Omental fat pad (tissue), 4 donors: Measurements from ENCODE around the gene AOC2. TPM values are rescaled to one million over a fixed set of nuclear protein-coding genes. Genes with fewer than 3 reads are reported as not detected.
A peak's percentile ranks its signal among the peaks of the same experiment; 100 is the strongest.

Source experiments
- ATAC-seq: fragments of 150-250 bp; one replicate; pipeline ENCODE4 v1.9.1; 2016; ENCODE audit warnings: mild to moderate bottlenecking, moderate library complexity; ENCODE audit not compliant: low FRiP score
- DNase-seq: peaks from one replicate; pipeline ENCODE4 v3.0.0-alpha.2; 2019; ENCODE audit warnings: low spot score
- total RNA-seq, 4 donors: library from RNA; depleted of rRNA; stranded (reverse); fragments of >200 nt; gene quantifications; one replicate each; pipeline ENCODE4 v1.1.0, GENCODE V29; 2016
- TF ChIP-seq, protein P1 (sequence below), 3 donors: fragments of 450-650 bp; IDR thresholded peaks; one replicate each; pipeline ENCODE4 v1.5.1; 2016 to 2017; ENCODE audit warnings: antibody characterized with exemption in 3 of 3, mild to moderate bottlenecking in 3 of 3, moderate library complexity in 2 of 3

Gene AOC2
- total RNA-seq, 4 donors from 2014 or later, result 3.2 to 12.5 (median 5.4) TPM

- TF ChIP-seq, protein P1, sequence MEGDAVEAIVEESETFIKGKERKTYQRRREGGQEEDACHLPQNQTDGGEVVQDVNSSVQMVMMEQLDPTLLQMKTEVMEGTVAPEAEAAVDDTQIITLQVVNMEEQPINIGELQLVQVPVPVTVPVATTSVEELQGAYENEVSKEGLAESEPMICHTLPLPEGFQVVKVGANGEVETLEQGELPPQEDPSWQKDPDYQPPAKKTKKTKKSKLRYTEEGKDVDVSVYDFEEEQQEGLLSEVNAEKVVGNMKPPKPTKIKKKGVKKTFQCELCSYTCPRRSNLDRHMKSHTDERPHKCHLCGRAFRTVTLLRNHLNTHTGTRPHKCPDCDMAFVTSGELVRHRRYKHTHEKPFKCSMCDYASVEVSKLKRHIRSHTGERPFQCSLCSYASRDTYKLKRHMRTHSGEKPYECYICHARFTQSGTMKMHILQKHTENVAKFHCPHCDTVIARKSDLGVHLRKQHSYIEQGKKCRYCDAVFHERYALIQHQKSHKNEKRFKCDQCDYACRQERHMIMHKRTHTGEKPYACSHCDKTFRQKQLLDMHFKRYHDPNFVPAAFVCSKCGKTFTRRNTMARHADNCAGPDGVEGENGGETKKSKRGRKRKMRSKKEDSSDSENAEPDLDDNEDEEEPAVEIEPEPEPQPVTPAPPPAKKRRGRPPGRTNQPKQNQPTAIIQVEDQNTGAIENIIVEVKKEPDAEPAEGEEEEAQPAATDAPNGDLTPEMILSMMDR (IDR thresholded peaks at IDR 0.05), result no peak
- ATAC-seq (no peak), DNase-seq (no peak)
These were observed 1.2 kb downstream of the AOC2 start for GRCh38 chr17:42845556-42845917.

DNA sequence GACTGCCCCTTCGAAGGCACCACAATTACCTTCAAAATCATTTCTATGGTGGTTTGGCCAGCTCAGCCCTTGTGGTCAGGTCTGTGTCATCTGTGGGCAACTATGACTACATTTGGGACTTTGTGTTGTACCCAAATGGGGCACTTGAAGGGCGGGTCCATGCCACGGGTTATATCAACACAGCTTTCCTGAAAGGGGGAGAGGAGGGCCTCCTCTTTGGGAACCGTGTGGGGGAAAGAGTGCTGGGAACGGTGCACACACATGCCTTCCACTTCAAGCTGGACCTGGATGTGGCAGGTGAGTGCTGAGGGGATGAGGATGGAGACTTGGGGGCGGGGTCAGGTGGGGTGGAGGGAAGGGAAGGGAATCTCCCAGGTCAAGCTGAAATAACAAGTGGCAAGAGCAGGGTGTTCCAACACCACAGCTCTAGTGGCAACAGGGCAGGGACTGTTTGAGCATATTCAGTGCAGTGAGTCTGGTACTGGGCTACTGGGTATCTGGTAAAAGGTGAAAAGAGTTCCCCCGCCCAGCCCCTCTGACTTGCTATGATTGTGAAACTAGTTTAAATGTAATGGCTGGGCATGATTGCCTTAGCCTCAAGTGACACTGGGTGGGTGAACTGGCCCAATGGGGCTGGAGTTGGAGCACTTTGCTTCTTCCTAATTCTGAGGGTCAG lies 1.7 kb downstream of the AOC2 start:
- TF ChIP-seq, protein P1 (IDR thresholded peaks at IDR 0.05), result no peak
- peak; percentile 4 for ATAC-seq

GRCh38 chr17:42846594-42847280 lies 2.4 kb downstream of the AOC2 start:
- TF ChIP-seq, protein P1 (IDR thresholded peaks at IDR 0.05), result no peak
- DNase-seq (no peak), ATAC-seq (peak; percentile 41)

More for the DNA sequence above, 1.7 kb downstream of the AOC2 start:
- no peak for DNase-seq

DNA sequence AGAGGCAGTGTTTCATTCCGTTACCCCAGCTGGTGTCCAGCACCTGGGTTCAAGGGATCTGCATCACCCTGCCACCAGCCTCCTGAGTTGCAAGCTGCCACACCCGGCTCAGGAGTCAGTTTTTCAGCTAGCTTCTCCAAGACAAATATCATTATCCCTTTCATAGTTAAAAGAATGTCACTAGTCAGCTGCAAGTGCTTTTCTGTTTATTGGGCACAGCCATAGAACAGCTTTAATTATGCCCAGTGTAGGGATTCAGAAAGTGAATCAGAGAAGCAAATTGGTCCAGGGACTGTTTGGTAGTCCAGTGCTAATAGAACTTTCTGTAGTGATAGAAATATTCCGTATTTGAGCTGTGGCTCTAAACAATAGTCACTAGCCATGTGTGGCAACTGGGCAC lies 3.7 kb downstream of the AOC2 start:
- ATAC-seq (no peak), DNase-seq (no peak)
- TF ChIP-seq, protein P1 (IDR thresholded peaks at IDR 0.05), result no peak

- TF ChIP-seq, protein P1 (IDR thresholded peaks at IDR 0.05), result no peak
- DNase-seq (no peak), ATAC-seq (no peak)
These were observed 4.7 kb downstream of the AOC2 start for GRCh38 chr17:42849031-42849430.

- ATAC-seq (no peak), DNase-seq (no peak)
These were observed 5.2 kb downstream of the AOC2 start for GRCh38 chr17:42849451-42850181.

More at GRCh38 chr17:42849451-42850181, 5.2 kb downstream of the AOC2 start:
- TF ChIP-seq, protein P1 (IDR thresholded peaks at IDR 0.05), result no peak
